GM12878 (cell line): Measurements from ENCODE around the gene REV3L. TPM values are rescaled to one million over a fixed set of nuclear protein-coding genes. Genes with fewer than 3 reads are reported as not detected.

ENCODE experiments used
- BCL11A ChIP-seq: IDR thresholded peaks from 2 replicates; pipeline ENCODE4 v1.6.1; 2011; ENCODE audit warnings: low read depth, low read length
- CEBPZ ChIP-seq: fragments of 150-350 bp; IDR thresholded peaks from 2 replicates; pipeline ENCODE4 v1.6.1; 2016; ENCODE audit warnings: low read depth, low read length
- CHD2 ChIP-seq: IDR thresholded peaks from 2 replicates; pipeline ENCODE4 v1.6.1; 2011; ENCODE audit warnings: low read depth, low read length, improper control_type of control experiment, borderline replicate concordance
- CREB1 ChIP-seq: IDR thresholded peaks from 2 replicates; pipeline ENCODE4 v1.6.1; 2012; ENCODE audit warnings: low read depth, mild to moderate bottlenecking, inconsistent platforms
- E2F4 ChIP-seq: IDR thresholded peaks from 2 replicates; pipeline ENCODE4 v1.6.1; 2012; ENCODE audit warnings: low read depth, low read length, improper control_type of control experiment
- ELK1 ChIP-seq: IDR thresholded peaks from 2 replicates; pipeline ENCODE4 v1.6.1; 2012; ENCODE audit warnings: low read depth, low read length, improper control_type of control experiment
- EP300 ChIP-seq, 2 experiments: fragments of 150-350 bp in 1 of 2; IDR thresholded peaks; 2 replicates each; pipeline ENCODE4 v1.6.1; 2011 to 2012; ENCODE audit warnings: low read depth in 2 of 2, low read length in 2 of 2, borderline replicate concordance in 1 of 2, improper control_type of control experiment in 1 of 2, inconsistent platforms in 1 of 2; ENCODE audit not compliant: control insufficient read depth in 1 of 2
- HDAC2 ChIP-seq: fragments of 200-600 bp; sonication (generic); IDR thresholded peaks from 2 replicates; pipeline ENCODE4 v1.6.1; 2017
- IKZF2 ChIP-seq, 2 experiments: fragments of 450-650 bp; IDR thresholded peaks; 2 replicates each; pipeline ENCODE4 v1.6.1; 2017; ENCODE audit warnings: mild to moderate bottlenecking in 2 of 2, moderate library complexity in 2 of 2
- IRF4 ChIP-seq: IDR thresholded peaks from 2 replicates; pipeline ENCODE4 v1.6.1; 2011; ENCODE audit warnings: low read depth, low read length
- MEF2A ChIP-seq: IDR thresholded peaks from 2 replicates; pipeline ENCODE4 v1.6.1; 2011; ENCODE audit warnings: low read depth, mild to moderate bottlenecking, low read length, moderate library complexity; ENCODE audit not compliant: insufficient read depth
- MXI1 ChIP-seq: fragments of 150-350 bp; IDR thresholded peaks from 2 replicates; pipeline ENCODE4 v1.6.1; 2011; ENCODE audit warnings: low read depth, mild to moderate bottlenecking, inconsistent platforms, low read length, improper control_type of control experiment
- NFIC ChIP-seq: IDR thresholded peaks from 2 replicates; pipeline ENCODE4 v1.6.1; 2012; ENCODE audit warnings: low read depth, mild to moderate bottlenecking, inconsistent platforms, low read length, moderate library complexity
- NR2C2 ChIP-seq: IDR thresholded peaks from 2 replicates; pipeline ENCODE4 v1.6.1; 2011; ENCODE audit warnings: borderline replicate concordance, low read depth; ENCODE audit not compliant: control insufficient read depth, insufficient read length
- PAX8 ChIP-seq: fragments of 450-650 bp; IDR thresholded peaks from 2 replicates; pipeline ENCODE4 v1.6.1; 2017; ENCODE audit warnings: mild to moderate bottlenecking, moderate library complexity
- PML ChIP-seq: IDR thresholded peaks from 2 replicates; pipeline ENCODE4 v1.6.1; 2012; ENCODE audit warnings: low read length, inconsistent platforms
- POU2F2 ChIP-seq: IDR thresholded peaks from 3 replicates; pipeline ENCODE4 v1.6.1; 2011; ENCODE audit warnings: low read depth, mild to moderate bottlenecking, low read length, borderline replicate concordance
- RELA ChIP-seq: fragments of 450-650 bp; IDR thresholded peaks from 2 replicates; pipeline ENCODE4 v1.8.0; 2014; ENCODE audit warnings: borderline replicate concordance; ENCODE audit not compliant: partially characterized antibody
- RELB ChIP-seq: fragments of 450-650 bp; IDR thresholded peaks from 2 replicates; pipeline ENCODE4 v1.6.1; 2017; ENCODE audit warnings: low read depth, mild to moderate bottlenecking, moderate library complexity
- RUNX3 ChIP-seq: IDR thresholded peaks from 2 replicates; pipeline ENCODE4 v1.6.1; 2012; ENCODE audit warnings: low read length, inconsistent platforms
- SMARCA5 ChIP-seq: fragments of 450-650 bp; IDR thresholded peaks from 2 replicates; pipeline ENCODE4 v1.6.1; 2017; ENCODE audit warnings: mild to moderate bottlenecking
- SREBF2 ChIP-seq: IDR thresholded peaks from 2 replicates; pipeline ENCODE4 v1.6.1; 2012; ENCODE audit warnings: mild to moderate bottlenecking, low read length
- polyA plus RNA-seq, 11 experiments: library from polyadenylated mRNA; depleted of rRNA in 4 of 11; unstranded in 6 of 11; stranded (reverse) in 5 of 11; fragments of >200 nt; fragmentation: Nextera tagmentation in 4 of 11; fragmentation: Illumina TruSeq in 1 of 11; extraction: Ambion mirVana in 4 of 11; extraction: Trizol in 1 of 11; gene quantifications; 1 replicate in 1 of 11; 2 replicates in 10 of 11; pipeline versions ENCODE4 v1.2.1 to v1.2.3, GENCODE V29; 2011 to 2016; ENCODE audit warnings: inconsistent platforms in 2 of 11, missing spikeins in 2 of 11, low read depth in 1 of 11
- total RNA-seq, 4 experiments: library from RNA; depleted of rRNA in 3 of 4; stranded (reverse); fragments of >200 nt in 3 of 4; fragmentation: Illumina TruSeq in 1 of 4; extraction: Trizol in 1 of 4; gene quantifications; 2 replicates each; pipeline versions ENCODE4 v1.2.1 to v1.2.3, GENCODE V29; 2013 to 2021

REV3L gene
- total and polyA plus RNA-seq, 10 of the 15 experiments (the other 5 are each of a cell fraction or from before 2014, with no cell fraction given): 7.6 to 33.6 (median 21.5) TPM

- TF ChIP-seq RELA (no peak), HDAC2 (no peak), NR2C2 (no peak), IRF4 (peak; percentile 84), MEF2A (0 out of 2 replicates have a peak, but pooled peaks have one; percentile 4), PML (no peak), EP300 (IDR thresholded peaks at IDR 0.05; ENCODE audit: borderline replicate concordance in 1 of 2, control insufficient read depth in 1 of 2, low read depth in 2 of 2, low read length in 2 of 2) (peak; percentile 43 to 47; a peak in 1 of 4 replicates), CREB1 (no peak), SMARCA5 (no peak), MXI1 (no peak), CHD2 (no peak), BCL11A (peak; percentile 73; the same call in 1 of the 2 replicates), NFIC (peak; percentile 74), E2F4 (no peak), ELK1 (no peak), RELB (peak; percentile 66), SREBF2 (no peak), PAX8 (no peak), CEBPZ (no peak), RUNX3 (peak; percentile 66), POU2F2 (no peak), IKZF2 (IDR thresholded peaks at IDR 0.05) (peak; percentile 46 to 54; a peak in 2 of 4 replicates)
These were observed 153.0 kb downstream of the REV3L start (continued) for GRCh38 chr6:111329882-111330633.
